OCI-LY3 (cell line): ENCODE results near the gene ATP2B3.

Experiments
- EZH2phosphoT487 ChIP-seq: fragments of 200-600 bp; shearing (Covaris generic); IDR thresholded peaks from 2 replicates; pipeline ENCODE4 v1.6.1; 2018; ENCODE audit warnings: antibody characterized with exemption, mixed run types, low read depth
- TF ChIP-seq, protein P1 (sequence below): fragments of 200-600, 300-600 bp; sonication (generic); IDR thresholded peaks from 2 replicates; pipeline ENCODE4 v1.5.1; 2014; ENCODE audit warnings: antibody characterized with exemption, low read length, low read depth

GRCh38 chrX:153525451-153525850, 8.0 kb downstream of the ATP2B3 start:
- TF ChIP-seq, protein P1, sequence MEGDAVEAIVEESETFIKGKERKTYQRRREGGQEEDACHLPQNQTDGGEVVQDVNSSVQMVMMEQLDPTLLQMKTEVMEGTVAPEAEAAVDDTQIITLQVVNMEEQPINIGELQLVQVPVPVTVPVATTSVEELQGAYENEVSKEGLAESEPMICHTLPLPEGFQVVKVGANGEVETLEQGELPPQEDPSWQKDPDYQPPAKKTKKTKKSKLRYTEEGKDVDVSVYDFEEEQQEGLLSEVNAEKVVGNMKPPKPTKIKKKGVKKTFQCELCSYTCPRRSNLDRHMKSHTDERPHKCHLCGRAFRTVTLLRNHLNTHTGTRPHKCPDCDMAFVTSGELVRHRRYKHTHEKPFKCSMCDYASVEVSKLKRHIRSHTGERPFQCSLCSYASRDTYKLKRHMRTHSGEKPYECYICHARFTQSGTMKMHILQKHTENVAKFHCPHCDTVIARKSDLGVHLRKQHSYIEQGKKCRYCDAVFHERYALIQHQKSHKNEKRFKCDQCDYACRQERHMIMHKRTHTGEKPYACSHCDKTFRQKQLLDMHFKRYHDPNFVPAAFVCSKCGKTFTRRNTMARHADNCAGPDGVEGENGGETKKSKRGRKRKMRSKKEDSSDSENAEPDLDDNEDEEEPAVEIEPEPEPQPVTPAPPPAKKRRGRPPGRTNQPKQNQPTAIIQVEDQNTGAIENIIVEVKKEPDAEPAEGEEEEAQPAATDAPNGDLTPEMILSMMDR = no peak
- no peak for TF ChIP-seq EZH2phosphoT487
